Activated naive CD4-positive, alpha-beta T cell treated with anti-CD3 and anti-CD28 coated beads, Interleukin-2, amount 10 ng/mL, durations not matched to agents 7 days and 5 days (primary cell): ENCODE data around the gene TADA2A.

Experiments used
- CTCF ChIA-PET: fragments of 350-600 bp; sonication (Branson Sonifier 250); formaldehyde crosslinking; loops from one replicate; lab custom pipeline; 2021; ENCODE audit warnings: antibody characterized with exemption; lab: Charles Lee
- DNase-seq: peaks from one replicate; pipeline ENCODE4 v3.0.0-alpha.2; 2020
- H3K27ac Mint-ChIP-seq: one replicate; pipeline ENCODE4 v1.8.0; 2021; ENCODE audit warnings: mild to moderate bottlenecking, moderate library complexity, mixed read lengths
- H3K27me3 Mint-ChIP-seq: one replicate; pipeline ENCODE4 v1.8.0; 2021; ENCODE audit warnings: mild to moderate bottlenecking, mixed read lengths
- H3K36me3 Mint-ChIP-seq: one replicate; pipeline ENCODE4 v1.8.0; 2021; ENCODE audit warnings: mixed read lengths
- H3K4me1 Mint-ChIP-seq: one replicate; pipeline ENCODE4 v1.8.0; 2021; ENCODE audit warnings: mixed read lengths
- H3K4me3 Mint-ChIP-seq: one replicate; pipeline ENCODE4 v1.8.0; 2021; ENCODE audit warnings: mild to moderate bottlenecking, moderate library complexity, mixed read lengths
- H3K9me3 Mint-ChIP-seq: one replicate; pipeline ENCODE4 v1.8.0; 2021; ENCODE audit warnings: mixed read lengths

The TADA2A gene

GRCh38 chr17:37520174-37520573 lies 113.5 kb downstream of the TADA2A start:
- H3K4me1 Mint-ChIP-seq: peaks cover 14% of the 10 kb centered on the region
- H3K4me3 Mint-ChIP-seq: no peak overlapping the region
- CTCF ChIA-PET: no interaction called here
- no peak overlapping the region for H3K27ac Mint-ChIP-seq
- DNase-seq: no peak
- H3K36me3 Mint-ChIP-seq: peaks cover 66% of the 10 kb centered on the region
- H3K9me3 Mint-ChIP-seq: no peaks in the 10 kb centered on the region
- H3K27me3 Mint-ChIP-seq: no peaks in the 10 kb centered on the region

DNA sequence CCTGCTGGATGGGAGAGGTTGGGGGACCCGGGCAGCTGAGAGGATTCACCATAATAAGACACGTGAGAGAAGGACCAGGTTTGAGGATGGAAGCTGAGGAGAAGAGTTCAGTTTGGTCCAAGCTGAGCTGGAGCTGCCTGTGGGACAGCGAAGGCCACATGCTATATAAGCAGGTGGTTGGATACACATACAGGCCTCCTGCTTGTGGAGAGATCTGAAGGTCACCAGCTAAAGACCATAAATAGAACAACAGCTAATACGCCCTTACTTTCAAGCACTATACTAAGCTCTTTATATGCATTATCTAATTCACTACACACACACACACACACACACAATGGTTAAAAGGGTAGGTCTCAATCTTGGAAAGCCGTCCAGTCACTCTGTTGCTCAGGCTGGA lies 115.1 kb downstream of the TADA2A start:
- no peaks in the 10 kb centered on the region for H3K9me3 Mint-ChIP-seq
- H3K36me3 Mint-ChIP-seq: peaks cover 68% of the 10 kb centered on the region
- CTCF ChIA-PET: interaction anchor here (1.4 kb wide), 1 partner anchor 148 kb away, joined by 4 read pairs; no protein-coding TSS in a partner anchor

GRCh38 chr17:37523715-37524219 lies 117.1 kb downstream of the TADA2A start:
- no peak overlapping the region for H3K4me3 Mint-ChIP-seq
- peaks cover 61% of the 10 kb centered on the region for H3K36me3 Mint-ChIP-seq
- DNase-seq: no peak
- H3K9me3 Mint-ChIP-seq: no peaks in the 10 kb centered on the region
- H3K27ac Mint-ChIP-seq: peak overlapping the region; percentile 21
- no peaks in the 10 kb centered on the region for H3K27me3 Mint-ChIP-seq
- peaks cover 14% of the 10 kb centered on the region for H3K4me1 Mint-ChIP-seq
- CTCF ChIA-PET: no interaction called here

More for the DNA sequence above, 115.1 kb downstream of the TADA2A start:
- H3K27me3 Mint-ChIP-seq: no peaks in the 10 kb centered on the region
- no peak overlapping the region for H3K27ac Mint-ChIP-seq
- peaks cover 14% of the 10 kb centered on the region for H3K4me1 Mint-ChIP-seq
- DNase-seq: no peak
- H3K4me3 Mint-ChIP-seq: no peak overlapping the region

DNA sequence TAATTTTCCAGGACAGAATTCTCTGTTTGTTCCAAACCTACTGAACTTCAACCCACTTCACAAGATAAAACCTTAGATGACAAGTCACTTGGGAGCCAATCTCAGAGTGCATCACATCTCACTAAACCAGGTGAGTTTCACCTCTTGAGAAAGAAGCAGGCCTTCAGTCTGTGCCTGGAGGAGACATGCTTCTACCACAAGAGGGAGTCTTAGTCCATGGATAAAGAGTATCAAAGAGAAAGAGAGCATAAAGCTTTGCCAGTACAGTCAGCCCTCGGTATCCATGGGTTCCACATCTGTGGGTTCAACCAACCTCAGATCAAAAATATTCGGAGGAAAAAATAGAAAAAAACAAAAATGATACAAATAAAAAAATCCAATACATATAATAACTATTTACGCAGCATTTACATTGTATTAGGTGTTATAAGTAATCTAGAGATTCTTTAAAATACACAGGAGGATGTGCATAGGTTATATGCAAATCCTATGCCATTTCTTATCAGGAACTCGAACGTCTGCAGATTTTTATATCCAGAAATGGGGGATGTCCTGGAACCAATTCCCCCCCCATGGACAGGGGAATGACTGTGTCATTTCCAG lies 120.7 kb downstream of the TADA2A start:
- H3K4me3 Mint-ChIP-seq: no peak overlapping the region
- H3K9me3 Mint-ChIP-seq: no peaks in the 10 kb centered on the region
- DNase-seq: peak; percentile 31
- H3K27ac Mint-ChIP-seq: no peak overlapping the region
- CTCF ChIA-PET: interaction anchor here (0.6 to 2.9 kb wide), 10 partner anchors 10 to 291 kb away, joined by 3 to 14 read pairs (median 4); no protein-coding TSS in a partner anchor
- H3K4me1 Mint-ChIP-seq: peaks cover 6% of the 10 kb centered on the region
- no peaks in the 10 kb centered on the region for H3K27me3 Mint-ChIP-seq
- H3K36me3 Mint-ChIP-seq: peaks cover 63% of the 10 kb centered on the region
